HEK293 (cell line): ENCODE measurements around the gene NRIP2.

Experiments
- KLF10 ChIP-seq: fragments of 450-650 bp; IDR thresholded peaks from 2 replicates; pipeline ENCODE4 v1.5.1; 2018; ENCODE audit warnings: missing biosample characterization, mild to moderate bottlenecking, missing genetic modification characterization
- PRDM1 ChIP-seq: fragments of 450-650 bp; formaldehyde crosslinking; IDR thresholded peaks from 2 replicates; pipeline ENCODE4; 2016; ENCODE audit warnings: missing biosample characterization, missing genetic modification characterization
- PRDM10 ChIP-seq: fragments of 450-650 bp; formaldehyde crosslinking; IDR thresholded peaks from 2 replicates; pipeline ENCODE4 v1.5.1; 2016; ENCODE audit warnings: missing biosample characterization, missing genetic modification characterization
- PRDM4 ChIP-seq: fragments of 450-650 bp; formaldehyde crosslinking; IDR thresholded peaks from 2 replicates; pipeline ENCODE4 v1.5.1; 2017; ENCODE audit warnings: missing biosample characterization, missing genetic modification characterization
- PRDM6 ChIP-seq: fragments of 450-650 bp; formaldehyde crosslinking; IDR thresholded peaks from 2 replicates; pipeline ENCODE4 v1.5.1; 2017; ENCODE audit warnings: missing biosample characterization, missing genetic modification characterization
- WT1 ChIP-seq: fragments of 450-650 bp; formaldehyde crosslinking; IDR thresholded peaks from 2 replicates; pipeline ENCODE4 v1.5.1; 2016; ENCODE audit warnings: missing biosample characterization, missing genetic modification characterization
- ZBTB1 ChIP-seq: fragments of 450-650 bp; formaldehyde crosslinking; IDR thresholded peaks from 2 replicates; pipeline ENCODE4 v1.5.1; 2016; ENCODE audit warnings: missing biosample characterization, missing genetic modification characterization
- ZNF133 ChIP-seq: fragments of 450-650 bp; formaldehyde crosslinking; IDR thresholded peaks from 2 replicates; pipeline ENCODE4 v1.5.1; 2016; ENCODE audit warnings: missing biosample characterization, missing genetic modification characterization
- ZNF280D ChIP-seq: fragments of 450-650 bp; formaldehyde crosslinking; IDR thresholded peaks from 2 replicates; pipeline ENCODE4 v1.5.1; 2016; ENCODE audit warnings: missing biosample characterization, missing genetic modification characterization
- ZNF423 ChIP-seq: fragments of 450-650 bp; formaldehyde crosslinking; IDR thresholded peaks from 2 replicates; pipeline ENCODE4 v1.5.1; 2016; ENCODE audit warnings: missing biosample characterization, missing genetic modification characterization
- ZNF514 ChIP-seq: fragments of 450-650 bp; formaldehyde crosslinking; IDR thresholded peaks from 2 replicates; pipeline ENCODE4 v1.5.1; 2016; ENCODE audit warnings: missing biosample characterization, missing genetic modification characterization
- ZNF664 ChIP-seq: fragments of 450-650 bp; formaldehyde crosslinking; IDR thresholded peaks from 2 replicates; pipeline ENCODE4 v1.5.1; 2016; ENCODE audit warnings: missing biosample characterization, missing genetic modification characterization
- ZNF843 ChIP-seq: fragments of 450-650 bp; formaldehyde crosslinking; IDR thresholded peaks from 2 replicates; pipeline ENCODE4 v1.5.1; 2016; ENCODE audit warnings: missing biosample characterization, missing genetic modification characterization
- ZXDB ChIP-seq: fragments of 450-650 bp; formaldehyde crosslinking; IDR thresholded peaks from 2 replicates; pipeline ENCODE4 v1.5.1; 2016; ENCODE audit warnings: missing biosample characterization, missing genetic modification characterization

Gene NRIP2

GRCh38 chr12:2877953-2878732 lies 43.3 kb upstream of the NRIP2 start (continued):
- TF ChIP-seq ZNF280D: peak; percentile 6; the same call in 1 of the 2 replicates
- TF ChIP-seq ZBTB1 (tag by site-specific recombination): no peak
- TF ChIP-seq KLF10: no peak
- TF ChIP-seq PRDM10 (tag by site-specific recombination): no peak
- TF ChIP-seq WT1 (tag by site-specific recombination): peak; percentile 32; the same call in 1 of the 2 replicates
- peak; percentile 42; the same call in 1 of the 2 replicates for TF ChIP-seq PRDM4 (tag by site-specific recombination)
- TF ChIP-seq ZNF664 (tag by site-specific recombination): peak; percentile 36; the same call in 1 of the 2 replicates
- no peak for TF ChIP-seq ZNF133
- no peak for TF ChIP-seq ZNF423 (tag by site-specific recombination)
- no peak for TF ChIP-seq ZNF514 (tag by site-specific recombination)
- peak; percentile 54 for TF ChIP-seq ZXDB (tag by site-specific recombination)
- 0 out of 2 replicates have a peak, but pooled peaks have one; percentile 11 for TF ChIP-seq PRDM6
- peak; percentile 82 for TF ChIP-seq PRDM1 (tag by site-specific recombination)
- no peak; the same call in 1 of the 2 replicates for TF ChIP-seq ZNF843
- TF ChIP-seq, all 188 proteins: peak for 27
